Stomach (tissue), 9 donors: ENCODE data around the gene PTPN4. TPM values are rescaled to one million over a fixed set of nuclear protein-coding genes. Genes with fewer than 3 reads are reported as not detected.
A peak's percentile ranks its signal among the peaks of the same experiment; 100 is the strongest.

ENCODE experiments used
- DNase-seq, 2 donors: peaks; one replicate each; pipeline versions ENCODE4 v3.0.0 to v3.0.0-alpha.2; 2013 to 2019
- H3K27ac ChIP-seq, 5 donors: fragments of 200-600 bp in 4 of 5; sonication (generic) in 4 of 5; one replicate each; pipeline ENCODE4 v1.5.1; 2013 to 2019; ENCODE audit warnings: mild to moderate bottlenecking in 1 of 5, moderate library complexity in 1 of 5
- H3K27me3 ChIP-seq, 3 donors: fragments of 200-600 bp; sonication (generic); one replicate each; pipeline ENCODE4 v1.5.1; 2017 to 2019; ENCODE audit warnings: mixed run types in 1 of 3
- H3K36me3 ChIP-seq, 4 donors: fragments of 200-600 bp; sonication (generic); 1 replicate in 3 of 4; 2 replicates in 1 of 4; pipeline ENCODE4 v1.5.1; 2016 to 2019
- H3K4me1 ChIP-seq, 4 donors: fragments of 200-600 bp; sonication (generic); one replicate each; pipeline ENCODE4 v1.5.1; 2016 to 2019
- H3K4me3 ChIP-seq, 4 donors: fragments of 200-600 bp; sonication (generic) in 3 of 4; one replicate each; pipeline ENCODE4 v1.5.1; 2016 to 2019; ENCODE audit warnings: mild to moderate bottlenecking in 1 of 4
- H3K9me3 ChIP-seq, 4 donors: fragments of 200-600 bp; sonication (generic); one replicate each; pipeline ENCODE4 v1.5.1; 2016 to 2019
- CTCF ChIP-seq, 7 experiments: fragments of 450-650 bp in 4 of 7; fragments of 200-600 bp in 3 of 7; sonication (generic) in 3 of 7; IDR thresholded peaks; one replicate each; pipeline ENCODE4 v1.5.1; 2016 to 2019; ENCODE audit warnings: antibody characterized with exemption in 7 of 7, control low read depth in 2 of 7, mild to moderate bottlenecking in 1 of 7
- EP300 ChIP-seq: sonication (generic); formaldehyde crosslinking; IDR thresholded peaks from one replicate; pipeline ENCODE4 v1.6.1; 2017; ENCODE audit warnings: antibody characterized with exemption
- POLR2A ChIP-seq, 4 donors: fragments of 450-650 bp; IDR thresholded peaks; one replicate each; pipeline ENCODE4 v1.6.1; 2016; ENCODE audit warnings: antibody characterized with exemption in 4 of 4, control low read depth in 2 of 4, mild to moderate bottlenecking in 1 of 4, moderate library complexity in 1 of 4
- POLR2AphosphoS5 ChIP-seq, 3 donors: sonication (generic); formaldehyde crosslinking; IDR thresholded peaks; one replicate each; pipeline ENCODE4 v1.6.1; 2016; ENCODE audit warnings: antibody characterized with exemption in 3 of 3
- WGBS, 5 donors: extraction: QIAGEN DNeasy Blood & Tissue Kit in 3 of 5; methylation state at CpG; one replicate each; pipeline versions ENCODE4 v1.1.5 to v1.1.7; 2013 to 2018; 5-methylcytosine and 5-hydroxymethylcytosine counted together
- intact Hi-C: fragments of 100-400 bp; cut with DNase I; formaldehyde crosslinking; loops from one replicate; pipeline ENCODE4 v1.15.1; 2023; ENCODE audit warnings: low total_unique reads
- polyA plus RNA-seq, 3 donors: library from polyadenylated mRNA; stranded (reverse); fragments of 200-250 nt; gene quantifications; one replicate each; pipeline ENCODE4 v1.2.3, GENCODE V29; 2013
- total RNA-seq, 5 donors: library from RNA; depleted of rRNA; stranded (reverse); fragments of >200 nt; gene quantifications; one replicate each; pipeline versions ENCODE4 v1.1.0 to v1.2.3, GENCODE V29; 2014 to 2016
- donor health status: healthy with polysubstance abuse.
- donor health status: Bipolar disorder and iron deficiency.
- donor health status: healthy.

Gene PTPN4
- total and polyA plus RNA-seq, 8 donors, result 2.9 to 450 (median 18.8) TPM

- Histone ChIP-seq H3K36me3 (no peaks in the 10 kb centered on the region), H3K27ac (no peak overlapping the region), H3K4me3 (no peak overlapping the region), H3K27me3 (no peaks in the 10 kb centered on the region), H3K9me3 (no peaks in the 10 kb centered on the region), H3K4me1 (peaks cover 0 to 9% (median 2%) of the 10 kb centered on the region in 4 donors)
- WGBS, 5 donors, result 93 to 98% (median 96%) methylated on average over 3 of the region's 3 CpGs
- TF ChIP-seq POLR2A (IDR thresholded peaks at IDR 0.05) (no peak), POLR2AphosphoS5 (IDR thresholded peaks at IDR 0.05) (no peak), EP300 (no peak), CTCF (IDR thresholded peaks at IDR 0.05) (no peak)
- intact Hi-C loops, result no loop called here
- DNase-seq, result no peak
Observed at GRCh38 chr2:119741001-119741400, 18.7 kb upstream of the PTPN4 start.

GRCh38 chr2:119741868-119742267 lies 17.9 kb upstream of the PTPN4 start:
- Histone ChIP-seq H3K27ac (no peak overlapping the region), H3K9me3 (no peaks in the 10 kb centered on the region), H3K36me3 (no peaks in the 10 kb centered on the region), H3K4me1 (peaks cover 0 to 9% (median 2%) of the 10 kb centered on the region in 4 donors), H3K27me3 (no peaks in the 10 kb centered on the region), H3K4me3 (no peak overlapping the region)
- intact Hi-C loops, result no loop called here
- WGBS, 5 donors, result 78 to 92% (median 89%) methylated on average over 3 of the region's 3 CpGs
- DNase-seq, result no peak
- TF ChIP-seq POLR2A (IDR thresholded peaks at IDR 0.05) (no peak), EP300 (no peak), CTCF (IDR thresholded peaks at IDR 0.05) (no peak), POLR2AphosphoS5 (IDR thresholded peaks at IDR 0.05) (no peak)

GRCh38 chr2:119744335-119744939 lies 15.3 kb upstream of the PTPN4 start:
- Histone ChIP-seq H3K9me3 (no peaks in the 10 kb centered on the region), H3K4me1 (peaks cover 0 to 9% (median 2%) of the 10 kb centered on the region in 4 donors), H3K27me3 (no peaks in the 10 kb centered on the region), H3K27ac (no peak overlapping the region), H3K36me3 (no peaks in the 10 kb centered on the region), H3K4me3 (no peak overlapping the region)
- TF ChIP-seq POLR2A (IDR thresholded peaks at IDR 0.05) (no peak), POLR2AphosphoS5 (IDR thresholded peaks at IDR 0.05) (peak in 2 of 3 donors; percentile 14 to 83)
- 34 to 61% (median 44%) methylated on average over 2 of the region's 2 CpGs for WGBS, 5 donors
- peak; percentile 53 to 59 for DNase-seq
- intact Hi-C loops, result no loop called here

GRCh38 chr2:119745566-119745965 lies 14.2 kb upstream of the PTPN4 start:
- Histone ChIP-seq H3K9me3 (no peaks in the 10 kb centered on the region), H3K36me3 (no peaks in the 10 kb centered on the region), H3K4me1 (peaks cover 0 to 9% (median 2%) of the 10 kb centered on the region in 4 donors), H3K4me3 (no peak overlapping the region), H3K27ac (no peak overlapping the region), H3K27me3 (no peaks in the 10 kb centered on the region)
- intact Hi-C loops, result no loop called here
- no peak for DNase-seq
- 53 to 82% (median 60%) methylated on average over 2 of the region's 2 CpGs for WGBS, 5 donors
- TF ChIP-seq POLR2AphosphoS5 (IDR thresholded peaks at IDR 0.05), result no peak
- no peak for TF ChIP-seq CTCF (IDR thresholded peaks at IDR 0.05)
- TF ChIP-seq EP300, result no peak
- no peak for TF ChIP-seq POLR2A (IDR thresholded peaks at IDR 0.05)
